ENCODE results near the gene CCDC149.

The CCDC149 gene

GRCh38 chr4:24772952-24773351, 139.9 kb downstream of the CCDC149 start:
- no peak for DNase-seq

DNA sequence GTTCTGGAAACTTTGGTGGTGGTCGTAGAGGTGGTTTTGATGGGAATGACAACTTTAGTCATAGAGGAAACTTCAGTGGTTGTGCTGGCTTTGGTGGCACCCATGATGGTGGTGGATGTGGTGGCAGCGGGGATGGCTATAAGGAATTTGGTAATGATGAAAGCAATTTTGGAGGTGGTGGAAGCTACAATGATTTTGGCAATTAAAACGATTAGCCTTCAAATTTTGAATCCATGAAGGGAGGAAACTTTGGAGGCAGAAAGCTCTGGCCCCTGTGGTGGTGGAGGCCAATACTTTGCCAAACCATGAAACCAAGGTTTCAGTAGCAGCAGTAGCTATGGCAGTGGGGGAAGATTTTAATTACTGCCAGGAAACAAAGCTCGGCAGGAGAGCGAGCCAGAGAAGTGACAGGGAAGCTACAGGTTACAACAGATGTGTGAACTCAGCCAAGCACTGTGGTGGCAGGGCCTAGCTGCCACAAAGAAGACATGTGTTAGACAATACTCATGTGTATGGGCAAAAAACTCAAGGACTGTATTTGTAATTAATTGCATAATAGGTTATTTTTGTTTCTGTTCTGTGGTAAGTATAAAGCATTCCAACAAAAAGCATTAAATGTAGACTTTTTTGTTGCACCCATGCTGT, 140.7 kb downstream of the CCDC149 start:
- DNase-seq = no peak

GRCh38 chr4:24771241-24771640, 141.6 kb downstream of the CCDC149 start:
- DNase-seq = no peak

GRCh38 chr4:24770667-24771066, 142.2 kb downstream of the CCDC149 start:
- DNase-seq = no peak

- DNase-seq = peak; percentile 57 to 76
Measured at GRCh38 chr4:24770032-24770584, 142.7 kb downstream of the CCDC149 start.

DNA sequence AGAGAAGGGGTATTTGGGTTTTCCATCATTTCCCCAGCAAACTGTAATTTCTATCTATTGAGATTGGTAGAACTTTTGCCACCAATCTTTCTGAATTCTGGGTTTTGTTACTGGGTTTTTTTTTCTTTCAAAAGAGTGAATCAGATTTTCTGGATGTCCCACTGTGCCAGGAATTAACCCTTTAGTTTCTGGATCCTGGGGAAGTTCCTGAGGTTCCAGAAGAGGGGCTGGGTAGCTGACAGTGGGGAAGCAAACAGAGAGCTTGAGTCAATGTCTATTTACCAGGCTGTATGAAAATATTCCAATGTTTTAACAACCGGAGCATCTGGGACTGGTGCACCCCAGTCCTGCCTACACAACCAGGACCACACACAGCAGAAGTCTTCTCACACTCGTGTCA, 143.3 kb downstream of the CCDC149 start:
- no peak for DNase-seq

- no peak for DNase-seq
Measured at GRCh38 chr4:24768604-24769003, 144.2 kb downstream of the CCDC149 start.

DNA sequence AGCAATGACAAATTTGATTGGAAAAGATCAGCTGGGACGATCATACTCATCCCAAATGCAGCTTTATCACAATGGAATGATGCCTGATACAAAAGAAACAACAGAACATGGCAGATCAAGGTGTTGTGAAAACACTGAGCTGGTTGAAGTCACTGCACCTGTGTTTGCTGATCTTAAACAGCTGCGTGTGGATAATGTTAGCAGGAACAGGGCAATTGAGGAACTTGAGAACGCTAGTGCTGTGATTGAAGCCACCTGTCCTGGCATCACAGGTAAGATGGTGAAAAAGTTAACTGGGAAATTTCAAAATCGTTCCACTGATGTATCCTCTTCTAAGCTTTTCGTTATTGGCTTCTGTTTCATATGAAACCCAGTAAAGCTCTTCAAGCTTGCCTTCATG, 144.8 kb downstream of the CCDC149 start:
- DNase-seq = no peak

- no peak for DNase-seq
Measured at GRCh38 chr4:24765376-24765988, 147.4 kb downstream of the CCDC149 start.

DNA sequence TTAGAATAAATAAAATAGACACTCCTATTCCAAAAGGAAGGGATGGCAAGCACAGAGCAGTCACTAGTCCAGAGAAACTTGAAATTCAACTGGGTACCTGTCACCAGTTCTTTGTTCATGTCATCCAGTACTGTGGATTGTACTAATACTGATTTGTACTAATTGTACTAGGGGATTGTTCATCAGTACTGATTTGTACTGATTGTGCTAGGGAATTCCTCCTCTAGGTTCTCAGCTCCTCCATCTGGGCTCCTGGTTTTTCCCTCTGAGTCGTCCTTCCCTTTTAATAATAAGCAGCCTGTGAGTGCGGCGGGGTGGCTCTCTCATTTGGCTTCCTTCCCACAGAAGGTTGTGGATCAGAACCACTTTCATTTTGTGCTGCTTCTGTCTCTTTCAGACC, 148.5 kb downstream of the CCDC149 start:
- no peak for DNase-seq

DNA sequence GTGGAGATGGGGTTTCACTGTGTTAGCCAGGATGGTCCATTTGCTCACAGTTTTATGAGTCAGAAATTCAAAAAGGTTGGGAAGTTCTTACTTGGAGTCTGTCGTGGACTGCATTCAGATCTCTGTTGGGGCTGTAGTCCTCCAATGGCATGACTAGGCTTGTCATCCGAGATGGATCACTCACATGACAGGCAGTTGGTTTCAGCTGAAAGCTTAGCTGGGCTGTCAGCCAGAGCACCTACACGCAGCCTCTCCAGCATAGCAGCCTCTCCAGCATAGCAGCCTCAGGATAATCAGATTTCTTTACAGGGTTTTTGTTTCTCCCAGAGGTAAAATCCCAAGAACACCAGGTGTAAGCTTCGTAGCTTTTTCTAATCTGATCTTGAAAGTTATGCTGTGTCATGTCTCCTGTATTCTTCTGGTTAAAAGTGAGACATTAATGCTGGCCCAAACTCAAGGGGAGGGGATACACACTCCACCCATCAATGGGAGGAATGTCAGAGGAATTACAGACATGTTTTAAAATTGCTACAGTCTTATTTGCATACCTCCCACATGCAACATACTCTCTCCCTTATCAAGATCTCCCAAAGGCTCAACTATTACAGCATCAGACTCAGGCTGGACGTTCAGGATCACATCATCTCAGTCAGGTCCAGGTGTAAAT, 149.1 kb downstream of the CCDC149 start:
- no peak for DNase-seq
